H1 (cell line): Measurements from ENCODE around the gene RIN3.

Experiments used
- ASH2L ChIP-seq: fragments of 200-600, 300-600 bp; sonication (generic); IDR thresholded peaks from one replicate; pipeline ENCODE4 v1.7.1; 2017; ENCODE audit warnings: low read length
- BCL11A ChIP-seq, 2 experiments: IDR thresholded peaks; one replicate each; pipeline ENCODE4 v1.6.1; 2011; ENCODE audit warnings: low read depth in 2 of 2, low read length in 2 of 2, mild to moderate bottlenecking in 2 of 2
- CHD1 ChIP-seq: IDR thresholded peaks from 2 replicates; pipeline ENCODE4 v1.6.1; 2012; ENCODE audit warnings: low read depth, low read length, improper control_type of control experiment
- CTCF ChIP-seq, 3 experiments: IDR thresholded peaks; 1 replicate in 2 of 3; 2 replicates in 1 of 3; pipeline versions ENCODE4 v1.5.1 to v1.6.1; 2011; ENCODE audit warnings: low read length in 3 of 3, mild to moderate bottlenecking in 3 of 3, inconsistent platforms in 2 of 3, low read depth in 1 of 3, moderate library complexity in 1 of 3; ENCODE audit not compliant: insufficient read depth in 1 of 3; ENCODE audit errors: control extremely low read depth in 1 of 3
- EGR1 ChIP-seq: IDR thresholded peaks from 2 replicates; pipeline ENCODE4 v1.6.1; 2011; ENCODE audit warnings: low read depth, low read length, borderline replicate concordance
- EP300 ChIP-seq, 2 experiments: IDR thresholded peaks; 1 replicate in 1 of 2; 2 replicates in 1 of 2; pipeline ENCODE4 v1.6.1; 2011 to 2012; ENCODE audit warnings: low read depth in 2 of 2, low read length in 2 of 2, mild to moderate bottlenecking in 2 of 2, borderline replicate concordance in 1 of 2, inconsistent platforms in 1 of 2, moderate library complexity in 1 of 2
- POLR2A ChIP-seq, 2 experiments: IDR thresholded peaks; 1 replicate in 1 of 2; 2 replicates in 1 of 2; pipeline ENCODE4 v1.6.1; 2011; ENCODE audit warnings: low read depth in 2 of 2, low read length in 2 of 2, mild to moderate bottlenecking in 2 of 2; ENCODE audit errors: control extremely low read depth in 1 of 2
- SP1 ChIP-seq: IDR thresholded peaks from 2 replicates; pipeline ENCODE4 v1.6.1; 2011; ENCODE audit warnings: low read depth, low read length
- SUZ12 ChIP-seq: fragments of 200-600 bp; sonication (generic); IDR thresholded peaks from 2 replicates; pipeline ENCODE4 v1.6.1; 2012; ENCODE audit warnings: mild to moderate bottlenecking, inconsistent platforms, low read length, moderate library complexity, mixed read lengths
- TAF1 ChIP-seq: IDR thresholded peaks from 2 replicates; pipeline ENCODE4 v1.6.1; 2011; ENCODE audit warnings: mild to moderate bottlenecking, low read depth, low read length
- TEAD4 ChIP-seq: IDR thresholded peaks from 2 replicates; pipeline ENCODE4 v1.6.1; 2012; ENCODE audit warnings: low read depth, low read length, inconsistent platforms, mixed read lengths
- YY1 ChIP-seq: IDR thresholded peaks from 2 replicates; pipeline ENCODE4 v1.6.1; 2011; ENCODE audit warnings: low read depth, mild to moderate bottlenecking, low read length

GRCh38 chr14:92586963-92587699 is 73.5 kb downstream of the RIN3 start:
- no peak for TF ChIP-seq YY1
- no peak for TF ChIP-seq CTCF (IDR thresholded peaks at IDR 0.05; ENCODE audit: control extremely low read depth in 1 of 3, insufficient read depth in 1 of 3, low read depth in 1 of 3, low read length in 3 of 3)
- TF ChIP-seq EP300 (IDR thresholded peaks at IDR 0.05; ENCODE audit: borderline replicate concordance in 1 of 2, low read depth in 2 of 2, low read length in 2 of 2), result no peak
- TF ChIP-seq BCL11A (IDR thresholded peaks at IDR 0.05; ENCODE audit: low read depth in 2 of 2, low read length in 2 of 2), result no peak
- no peak for TF ChIP-seq POLR2A (IDR thresholded peaks at IDR 0.05; ENCODE audit: control extremely low read depth in 1 of 2, low read depth in 2 of 2, low read length in 2 of 2)
- no peak for TF ChIP-seq SUZ12
- TF ChIP-seq TEAD4, result no peak
- no peak for TF ChIP-seq EGR1
- no peak for TF ChIP-seq SP1
- no peak for TF ChIP-seq CHD1
- TF ChIP-seq TAF1, result no peak
- no peak for TF ChIP-seq ASH2L
